HCT116 (cell line): ENCODE results near the gene CCS.

ENCODE experiments used
- CEBPB ChIP-seq: IDR thresholded peaks from 2 replicates; pipeline ENCODE4 v1.6.1; 2012; ENCODE audit warnings: low read depth
- EGR1 ChIP-seq: IDR thresholded peaks from 2 replicates; pipeline ENCODE4 v1.6.1; 2012; ENCODE audit warnings: low read depth
- EZH2 ChIP-seq: fragments of 200-600 bp; sonication (generic); IDR thresholded peaks from 2 replicates; pipeline ENCODE4 v1.6.1; 2017; ENCODE audit warnings: antibody characterized with exemption, mixed run types
- EZH2phosphoT487 ChIP-seq: fragments of 200-600 bp; IDR thresholded peaks from 2 replicates; pipeline ENCODE4 v1.6.1; 2018; ENCODE audit warnings: antibody characterized with exemption, borderline replicate concordance
- POLR2A ChIP-seq: IDR thresholded peaks from 2 replicates; pipeline ENCODE4 v1.7.0; 2011; ENCODE audit warnings: borderline replicate concordance; ENCODE audit not compliant: insufficient read depth, insufficient read length; ENCODE audit errors: extremely low read depth
- POLR2AphosphoS5 ChIP-seq: IDR thresholded peaks from 2 replicates; pipeline ENCODE4 v1.6.1; 2011; ENCODE audit warnings: mild to moderate bottlenecking, low read depth, low read length, moderate library complexity
- SP1 ChIP-seq: IDR thresholded peaks from 2 replicates; pipeline ENCODE4 v1.6.1; 2012; ENCODE audit warnings: low read depth
- ZFX ChIP-seq: fragments of 450-650 bp; IDR thresholded peaks from 2 replicates; pipeline ENCODE4 v1.6.1; 2017
- ZNF274 ChIP-seq: fragments of 200-500 bp; sonication (Bioruptor generic); IDR thresholded peaks from 2 replicates; pipeline ENCODE4 v1.6.1; 2014; ENCODE audit warnings: mild to moderate bottlenecking, low read depth, low read length, inconsistent platforms
- TF ChIP-seq, protein P1 (sequence below): IDR thresholded peaks from 2 replicates; pipeline ENCODE4 v1.6.1; 2012
- TF ChIP-seq, protein P2 (sequence below): IDR thresholded peaks from 2 replicates; pipeline ENCODE4 v1.6.1; 2012; ENCODE audit warnings: low read depth
- TF ChIP-seq, protein P3 (sequence below), 3 experiments: fragments of 200-600 bp in 1 of 3; sonication (generic) in 1 of 3; IDR thresholded peaks in 2 of 3; conservative IDR thresholded peaks in 1 of 3; 2 replicates each; pipeline ENCODE4 v1.5.1; 2012 to 2017; ENCODE audit warnings: low read depth in 2 of 3, low read length in 2 of 3, antibody characterized with exemption in 1 of 3, borderline replicate concordance in 1 of 3, control low read depth in 1 of 3, mild to moderate bottlenecking in 1 of 3, mixed read lengths in 1 of 3, mixed run types in 1 of 3, moderate library complexity in 1 of 3; ENCODE audit not compliant: insufficient read depth in 1 of 3

DNA sequence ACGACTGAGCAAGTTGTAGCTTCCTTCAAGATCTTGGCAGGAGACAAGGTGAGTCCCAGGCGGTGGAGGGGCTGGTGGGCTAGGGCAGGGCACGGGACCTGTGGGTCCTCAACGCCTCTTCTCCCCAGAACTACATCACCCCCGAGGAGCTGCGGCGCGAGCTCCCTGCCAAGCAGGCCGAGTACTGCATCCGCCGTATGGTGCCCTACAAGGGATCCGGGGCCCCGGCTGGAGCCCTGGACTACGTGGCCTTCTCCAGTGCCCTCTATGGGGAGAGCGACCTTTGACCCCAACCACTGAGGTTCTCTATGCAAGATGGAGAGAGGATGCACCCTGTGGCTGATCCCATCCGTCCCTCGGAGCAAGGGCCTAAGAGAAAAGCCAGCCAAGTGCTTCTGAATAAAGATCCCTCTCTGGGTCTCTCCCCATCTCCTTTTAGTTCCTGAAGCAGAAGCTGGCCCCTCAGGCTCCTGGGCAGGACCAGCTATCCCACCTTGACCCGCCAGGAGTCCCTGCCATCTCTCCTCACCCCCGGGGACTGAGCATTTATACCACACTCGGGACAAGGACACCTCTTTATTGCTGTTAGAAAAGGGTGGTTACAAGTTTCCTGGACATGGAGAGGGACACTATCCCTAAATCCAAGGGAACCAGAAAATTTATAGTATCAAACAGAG lies 29.9 kb upstream of the CCS start:
- TF ChIP-seq, protein P1, sequence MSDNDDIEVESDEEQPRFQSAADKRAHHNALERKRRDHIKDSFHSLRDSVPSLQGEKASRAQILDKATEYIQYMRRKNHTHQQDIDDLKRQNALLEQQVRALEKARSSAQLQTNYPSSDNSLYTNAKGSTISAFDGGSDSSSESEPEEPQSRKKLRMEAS: no peak
- TF ChIP-seq, protein P2, sequence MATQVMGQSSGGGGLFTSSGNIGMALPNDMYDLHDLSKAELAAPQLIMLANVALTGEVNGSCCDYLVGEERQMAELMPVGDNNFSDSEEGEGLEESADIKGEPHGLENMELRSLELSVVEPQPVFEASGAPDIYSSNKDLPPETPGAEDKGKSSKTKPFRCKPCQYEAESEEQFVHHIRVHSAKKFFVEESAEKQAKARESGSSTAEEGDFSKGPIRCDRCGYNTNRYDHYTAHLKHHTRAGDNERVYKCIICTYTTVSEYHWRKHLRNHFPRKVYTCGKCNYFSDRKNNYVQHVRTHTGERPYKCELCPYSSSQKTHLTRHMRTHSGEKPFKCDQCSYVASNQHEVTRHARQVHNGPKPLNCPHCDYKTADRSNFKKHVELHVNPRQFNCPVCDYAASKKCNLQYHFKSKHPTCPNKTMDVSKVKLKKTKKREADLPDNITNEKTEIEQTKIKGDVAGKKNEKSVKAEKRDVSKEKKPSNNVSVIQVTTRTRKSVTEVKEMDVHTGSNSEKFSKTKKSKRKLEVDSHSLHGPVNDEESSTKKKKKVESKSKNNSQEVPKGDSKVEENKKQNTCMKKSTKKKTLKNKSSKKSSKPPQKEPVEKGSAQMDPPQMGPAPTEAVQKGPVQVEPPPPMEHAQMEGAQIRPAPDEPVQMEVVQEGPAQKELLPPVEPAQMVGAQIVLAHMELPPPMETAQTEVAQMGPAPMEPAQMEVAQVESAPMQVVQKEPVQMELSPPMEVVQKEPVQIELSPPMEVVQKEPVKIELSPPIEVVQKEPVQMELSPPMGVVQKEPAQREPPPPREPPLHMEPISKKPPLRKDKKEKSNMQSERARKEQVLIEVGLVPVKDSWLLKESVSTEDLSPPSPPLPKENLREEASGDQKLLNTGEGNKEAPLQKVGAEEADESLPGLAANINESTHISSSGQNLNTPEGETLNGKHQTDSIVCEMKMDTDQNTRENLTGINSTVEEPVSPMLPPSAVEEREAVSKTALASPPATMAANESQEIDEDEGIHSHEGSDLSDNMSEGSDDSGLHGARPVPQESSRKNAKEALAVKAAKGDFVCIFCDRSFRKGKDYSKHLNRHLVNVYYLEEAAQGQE: no peak
- no peak for TF ChIP-seq POLR2A
- TF ChIP-seq, protein P3, sequence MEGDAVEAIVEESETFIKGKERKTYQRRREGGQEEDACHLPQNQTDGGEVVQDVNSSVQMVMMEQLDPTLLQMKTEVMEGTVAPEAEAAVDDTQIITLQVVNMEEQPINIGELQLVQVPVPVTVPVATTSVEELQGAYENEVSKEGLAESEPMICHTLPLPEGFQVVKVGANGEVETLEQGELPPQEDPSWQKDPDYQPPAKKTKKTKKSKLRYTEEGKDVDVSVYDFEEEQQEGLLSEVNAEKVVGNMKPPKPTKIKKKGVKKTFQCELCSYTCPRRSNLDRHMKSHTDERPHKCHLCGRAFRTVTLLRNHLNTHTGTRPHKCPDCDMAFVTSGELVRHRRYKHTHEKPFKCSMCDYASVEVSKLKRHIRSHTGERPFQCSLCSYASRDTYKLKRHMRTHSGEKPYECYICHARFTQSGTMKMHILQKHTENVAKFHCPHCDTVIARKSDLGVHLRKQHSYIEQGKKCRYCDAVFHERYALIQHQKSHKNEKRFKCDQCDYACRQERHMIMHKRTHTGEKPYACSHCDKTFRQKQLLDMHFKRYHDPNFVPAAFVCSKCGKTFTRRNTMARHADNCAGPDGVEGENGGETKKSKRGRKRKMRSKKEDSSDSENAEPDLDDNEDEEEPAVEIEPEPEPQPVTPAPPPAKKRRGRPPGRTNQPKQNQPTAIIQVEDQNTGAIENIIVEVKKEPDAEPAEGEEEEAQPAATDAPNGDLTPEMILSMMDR (IDR thresholded peaks at IDR 0.05 in 2 of 3, conservative IDR thresholded peaks at IDR 0.05 in 1 of 3; ENCODE audit: borderline replicate concordance in 1 of 3, insufficient read depth in 1 of 3, low read depth in 2 of 3, low read length in 2 of 3): no peak
- no peak for TF ChIP-seq CEBPB
- no peak for TF ChIP-seq ZFX
- TF ChIP-seq SP1: no peak
- no peak for TF ChIP-seq EGR1
- TF ChIP-seq EZH2: no peak
- TF ChIP-seq ZNF274: no peak
- no peak for TF ChIP-seq POLR2AphosphoS5
- no peak for TF ChIP-seq EZH2phosphoT487
